SK-MEL-5 (cell line): Measurements from ENCODE around the gene ZNF598. TPM values are rescaled to one million over a fixed set of nuclear protein-coding genes. Genes with fewer than 3 reads are reported as not detected.
"Not testable (repeated sequence)": the region's sequence is repeated elsewhere in the genome, so short reads cannot be mapped to it uniquely, and the experiment has no call there.

Experiments
- DNase-seq: peaks from one replicate; pipeline ENCODE4 v3.0.0-alpha.2; 2016; ENCODE audit warnings: low read depth, low spot score
- in situ Hi-C: cut with HindIII; loops from 2 replicates; pipeline ENCODE4 v1.10.0; 2016; ENCODE audit warnings: low sequenced_read_pairs, high pct_unique_total_duplicates, low pct_unique_long_range_greater_than_20kb
- total RNA-seq: library from RNA; depleted of rRNA; stranded (reverse); fragments of >200 nt; shearing (Covaris generic); gene quantifications from 2 replicates; pipeline ENCODE4 v1.2.3, GENCODE V29; 2014

Gene ZNF598
- total RNA-seq, 1 experiment from 2014 or later, result 10.7 TPM

- in situ Hi-C loops, result no loop called here
Observed at GRCh38 chr16:2042986-2043666, 33.5 kb upstream of the ZNF598 start.

GRCh38 chr16:2042171-2042985, 32.8 kb upstream of the ZNF598 start:
- in situ Hi-C loops, result no loop called here

More at GRCh38 chr16:2042986-2043666, 33.5 kb upstream of the ZNF598 start:
- DNase-seq, result no peak

GRCh38 chr16:2040787-2041522, 31.3 kb upstream of the ZNF598 start:
- no peak for DNase-seq
- in situ Hi-C loops, result no loop called here

More at GRCh38 chr16:2042171-2042985, 32.8 kb upstream of the ZNF598 start:
- no peak for DNase-seq

- DNase-seq, result no peak
- in situ Hi-C loops, result no loop called here
Observed at GRCh38 chr16:2040041-2040786, 30.6 kb upstream of the ZNF598 start.

DNA sequence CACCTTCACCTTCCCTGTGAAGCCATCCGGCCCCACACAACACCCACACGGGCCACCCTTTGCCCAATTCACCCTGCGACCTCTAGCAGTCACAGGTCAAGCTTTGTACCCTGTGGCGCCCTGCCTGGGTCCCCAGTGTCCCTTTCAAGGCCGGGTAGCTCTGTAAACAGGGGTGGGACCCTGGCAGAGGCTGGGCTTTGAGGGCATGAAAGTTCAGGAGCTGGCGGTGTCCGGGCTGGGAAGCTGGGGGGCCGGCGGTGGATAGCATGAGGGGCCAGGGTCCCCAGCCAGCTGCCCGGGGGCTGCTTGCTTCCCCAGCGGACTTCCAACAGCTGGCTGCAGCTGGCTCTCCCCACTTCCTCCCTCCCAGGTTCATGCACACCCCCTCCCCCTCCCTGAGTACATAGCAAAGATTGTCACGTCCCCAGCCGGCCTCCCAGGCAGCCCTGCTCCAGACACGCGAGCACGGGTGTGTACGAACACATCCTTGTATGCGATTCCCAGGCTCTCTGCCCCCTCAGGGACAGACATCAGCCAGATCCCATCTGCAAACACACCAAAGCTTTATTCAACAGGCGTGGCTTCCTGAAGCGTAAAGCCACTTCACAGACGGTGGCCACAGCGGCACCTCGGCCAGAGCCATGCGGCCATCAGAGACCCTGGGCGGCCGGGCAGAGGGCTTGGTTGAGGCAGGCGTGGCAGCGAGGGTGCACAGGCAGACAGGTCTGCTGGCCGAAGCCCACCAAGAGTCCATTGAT, 29.8 kb upstream of the ZNF598 start:
- DNase-seq, result no peak
- in situ Hi-C loops, result no loop called here

GRCh38 chr16:2038382-2039231, 29.0 kb upstream of the ZNF598 start:
- in situ Hi-C loops, result no loop called here
- no peak for DNase-seq

- in situ Hi-C loops, result no loop called here
- no peak for DNase-seq
Observed at GRCh38 chr16:2037647-2038381, 28.2 kb upstream of the ZNF598 start.

GRCh38 chr16:2037115-2037514, 27.5 kb upstream of the ZNF598 start:
- in situ Hi-C loops, result no loop called here
- no peak for DNase-seq

GRCh38 chr16:2036200-2036966, 26.8 kb upstream of the ZNF598 start:
- in situ Hi-C loops, result no loop called here

DNA sequence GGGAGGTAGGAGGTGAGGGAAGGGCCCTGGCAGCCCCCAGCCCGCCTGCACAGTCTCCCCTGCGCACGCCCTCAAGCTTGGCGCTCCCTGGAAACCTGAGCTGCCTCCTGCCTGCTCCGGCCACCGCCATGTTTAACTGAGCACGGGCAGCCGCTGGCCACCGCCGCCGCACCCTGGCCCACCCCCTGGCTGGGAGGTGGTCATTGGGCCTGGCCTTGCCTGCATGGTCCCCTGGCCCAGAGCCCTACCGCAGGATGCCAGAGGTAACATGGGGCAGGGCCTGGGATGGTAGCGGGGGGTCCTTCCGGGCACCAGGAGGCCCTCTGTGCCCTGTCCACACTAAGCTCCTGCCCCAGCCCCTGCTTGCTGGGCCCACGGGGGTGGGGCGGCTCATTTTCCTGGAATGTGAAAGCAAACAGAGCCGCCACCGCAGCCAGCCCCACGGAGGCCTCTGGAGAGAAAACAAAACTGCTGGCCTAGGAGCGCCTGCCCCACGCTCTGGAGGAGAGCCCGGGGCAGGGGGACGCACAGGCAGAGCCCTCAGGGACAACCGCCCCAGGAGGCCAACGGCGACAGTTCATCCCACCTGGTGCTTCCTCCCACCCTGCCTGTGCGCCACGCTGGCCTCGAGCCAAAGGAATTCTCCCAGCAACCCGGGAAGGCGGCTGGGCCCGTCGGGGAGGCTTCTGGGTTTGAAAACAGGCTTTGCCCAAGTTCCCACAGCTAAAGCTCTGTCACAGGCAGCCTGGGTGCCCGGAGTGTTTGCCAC, 26.0 kb upstream of the ZNF598 start:
- DNase-seq, result no peak
- in situ Hi-C loops, result no loop called here

More at GRCh38 chr16:2036200-2036966, 26.8 kb upstream of the ZNF598 start:
- no peak for DNase-seq

DNA sequence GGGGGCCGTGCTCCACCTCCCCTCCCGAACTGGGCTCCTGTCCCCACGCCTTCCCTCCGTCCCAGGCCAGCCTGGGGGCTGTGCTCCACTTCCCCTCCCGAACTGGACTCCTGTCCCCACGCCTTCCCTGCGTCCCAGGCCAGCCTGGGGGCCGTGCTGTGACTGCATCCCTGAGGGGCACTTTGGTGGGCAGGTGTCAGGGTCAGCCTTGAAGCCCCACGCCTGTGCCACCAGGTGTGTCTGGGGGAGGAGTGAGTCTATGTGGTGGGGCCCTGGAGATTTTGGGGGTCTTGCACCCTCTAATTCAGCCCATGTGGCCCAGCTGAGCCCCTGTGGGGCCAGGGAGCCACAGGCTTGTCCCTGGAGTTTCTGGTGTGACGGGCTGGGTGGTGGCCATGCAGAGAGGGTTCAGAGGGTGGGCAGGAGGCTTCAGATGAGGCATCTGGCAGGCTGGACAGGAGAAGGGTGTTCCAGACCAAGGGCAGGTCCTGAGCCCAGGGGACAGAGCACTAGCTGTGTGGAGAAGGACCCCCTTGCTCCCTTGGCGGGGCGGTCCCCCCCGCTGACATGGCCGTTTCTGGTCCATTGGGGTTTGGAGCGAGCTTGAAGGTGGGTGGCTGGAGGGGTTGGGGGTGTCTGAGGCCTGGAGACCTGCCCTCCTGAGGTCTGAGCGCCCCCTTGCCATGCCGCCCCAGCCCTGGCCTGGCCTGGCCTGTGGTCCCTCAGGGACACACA, 25.2 kb upstream of the ZNF598 start:
- no peak for DNase-seq
- in situ Hi-C loops, result no loop called here

GRCh38 chr16:2033909-2034695, 24.5 kb upstream of the ZNF598 start:
- in situ Hi-C loops, DNase-seq: not testable (repeated sequence)
